ENCODE measurements around the gene UTP20. TPM values are rescaled to one million over a fixed set of nuclear protein-coding genes. Genes with fewer than 3 reads are reported as not detected.

UTP20 gene
- total RNA-seq, 6 donors from 2014 or later: 7.1 to 17.0 (median 11.4) TPM

DNA sequence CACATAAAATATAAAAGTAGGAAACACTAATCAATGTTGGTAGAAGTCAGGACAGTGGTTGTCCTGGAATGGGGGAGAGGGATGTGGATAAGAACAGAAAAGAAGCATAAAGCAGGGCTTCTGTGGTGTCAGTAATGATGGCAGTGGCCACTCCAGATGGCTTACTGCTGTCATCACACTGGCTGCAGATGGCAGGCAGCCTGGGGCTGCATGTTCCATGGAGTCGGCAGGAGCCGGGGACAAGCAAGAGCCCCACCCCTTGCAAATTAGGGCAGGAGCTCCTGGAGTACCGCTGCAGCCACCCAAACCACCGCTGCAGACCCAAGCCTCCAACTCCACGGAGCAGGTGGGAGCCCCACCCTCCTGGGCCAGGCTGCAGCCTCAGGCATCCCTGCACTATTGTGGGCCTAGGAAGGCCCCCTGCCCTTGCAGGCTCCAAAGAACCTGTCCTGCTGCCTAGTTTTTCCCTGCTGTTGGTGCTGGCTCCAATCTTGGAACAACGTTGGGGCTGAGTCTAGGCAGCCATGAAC, 41.0 kb upstream of the UTP20 start:
- no peak overlapping the region for H3K27ac ChIP-seq
- peaks cover 0 to 3% (median 0%) of the 10 kb centered on the region in 4 donors for H3K9me3 ChIP-seq
- H3K4me3 ChIP-seq: no peak overlapping the region
- no peaks in the 10 kb centered on the region for H3K27me3 ChIP-seq
- TF ChIP-seq EP300 (IDR thresholded peaks at IDR 0.05): no peak
- TF ChIP-seq, protein P1, sequence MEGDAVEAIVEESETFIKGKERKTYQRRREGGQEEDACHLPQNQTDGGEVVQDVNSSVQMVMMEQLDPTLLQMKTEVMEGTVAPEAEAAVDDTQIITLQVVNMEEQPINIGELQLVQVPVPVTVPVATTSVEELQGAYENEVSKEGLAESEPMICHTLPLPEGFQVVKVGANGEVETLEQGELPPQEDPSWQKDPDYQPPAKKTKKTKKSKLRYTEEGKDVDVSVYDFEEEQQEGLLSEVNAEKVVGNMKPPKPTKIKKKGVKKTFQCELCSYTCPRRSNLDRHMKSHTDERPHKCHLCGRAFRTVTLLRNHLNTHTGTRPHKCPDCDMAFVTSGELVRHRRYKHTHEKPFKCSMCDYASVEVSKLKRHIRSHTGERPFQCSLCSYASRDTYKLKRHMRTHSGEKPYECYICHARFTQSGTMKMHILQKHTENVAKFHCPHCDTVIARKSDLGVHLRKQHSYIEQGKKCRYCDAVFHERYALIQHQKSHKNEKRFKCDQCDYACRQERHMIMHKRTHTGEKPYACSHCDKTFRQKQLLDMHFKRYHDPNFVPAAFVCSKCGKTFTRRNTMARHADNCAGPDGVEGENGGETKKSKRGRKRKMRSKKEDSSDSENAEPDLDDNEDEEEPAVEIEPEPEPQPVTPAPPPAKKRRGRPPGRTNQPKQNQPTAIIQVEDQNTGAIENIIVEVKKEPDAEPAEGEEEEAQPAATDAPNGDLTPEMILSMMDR (IDR thresholded peaks at IDR 0.05): no peak
- no peaks in the 10 kb centered on the region for H3K36me3 ChIP-seq
- DNase-seq: peak in 1 of 2 donors; percentile 49
- 67 to 80% methylated on average over 2 to 5 of the region's 6 CpGs for WGBS, 2 donors
- no peaks in the 10 kb centered on the region for H3K4me1 ChIP-seq
- peak in 1 of 2 donors; percentile 53 for ATAC-seq (ENCODE audit: low FRiP score in 2 of 2)

DNA sequence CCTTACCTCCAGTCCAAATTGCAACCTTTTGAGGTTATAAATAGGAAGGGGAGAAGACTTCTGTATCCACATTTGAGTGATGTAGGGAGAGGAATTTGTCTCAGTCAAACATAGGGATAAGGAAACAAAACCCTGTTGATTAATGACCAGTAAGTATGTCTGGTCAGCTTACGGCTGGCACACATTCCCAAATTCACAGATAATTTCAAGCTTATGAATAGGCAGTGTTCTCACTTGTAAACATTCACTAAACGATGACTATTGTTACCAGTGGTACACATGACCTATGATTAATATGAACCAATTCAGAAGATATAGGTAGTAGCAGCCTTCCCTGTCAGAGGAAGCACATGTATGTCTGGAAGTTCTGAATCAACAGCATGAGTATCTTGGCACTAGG, 36.8 kb upstream of the UTP20 start:
- no peak for DNase-seq
- ATAC-seq (ENCODE audit: low FRiP score in 2 of 2): no peak
- Histone ChIP-seq H3K4me3 (no peak overlapping the region), H3K36me3 (no peaks in the 10 kb centered on the region), H3K9me3 (peaks cover 0 to 3% (median 0%) of the 10 kb centered on the region in 4 donors), H3K27me3 (no peaks in the 10 kb centered on the region), H3K4me1 (no peaks in the 10 kb centered on the region), H3K27ac (no peak overlapping the region)
- TF ChIP-seq, protein P1 (IDR thresholded peaks at IDR 0.05): no peak
- TF ChIP-seq POLR2A (IDR thresholded peaks at IDR 0.05): no peak
- no peak for TF ChIP-seq POLR2AphosphoS5 (IDR thresholded peaks at IDR 0.05)
- no peak for TF ChIP-seq EP300 (IDR thresholded peaks at IDR 0.05)
- 44 to 51% methylated on average over 2 of the region's 2 CpGs for WGBS, 2 donors

DNA sequence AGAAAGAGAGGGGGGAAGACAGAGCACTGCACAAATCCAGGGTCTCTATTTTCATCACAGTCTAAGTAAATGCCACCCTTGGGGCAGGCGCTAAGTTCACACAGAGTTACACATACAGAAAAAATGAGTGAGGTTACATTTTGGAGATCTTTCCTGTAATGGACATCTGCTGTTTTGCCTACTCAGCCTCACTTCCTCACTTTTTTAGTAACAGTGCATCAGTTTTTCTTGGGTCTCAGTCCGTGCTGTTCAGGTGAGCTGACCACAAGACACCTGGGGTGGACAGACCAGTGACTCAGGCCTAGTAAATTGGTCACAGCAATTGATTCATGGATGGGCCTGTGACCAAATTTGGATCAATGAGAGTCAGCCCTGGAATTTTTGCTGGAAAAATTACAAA, 36.3 kb upstream of the UTP20 start:
- Histone ChIP-seq H3K27me3 (no peaks in the 10 kb centered on the region), H3K27ac (no peak overlapping the region), H3K4me1 (no peaks in the 10 kb centered on the region), H3K9me3 (peaks cover 0 to 3% (median 0%) of the 10 kb centered on the region in 4 donors), H3K4me3 (no peak overlapping the region), H3K36me3 (no peaks in the 10 kb centered on the region)
- no peak for ATAC-seq (ENCODE audit: low FRiP score in 2 of 2)
- 83 to 91% methylated on average over 2 of the region's 2 CpGs for WGBS, 2 donors
- TF ChIP-seq POLR2AphosphoS5 (IDR thresholded peaks at IDR 0.05): no peak
- no peak for TF ChIP-seq POLR2A (IDR thresholded peaks at IDR 0.05)
- DNase-seq: no peak

DNA sequence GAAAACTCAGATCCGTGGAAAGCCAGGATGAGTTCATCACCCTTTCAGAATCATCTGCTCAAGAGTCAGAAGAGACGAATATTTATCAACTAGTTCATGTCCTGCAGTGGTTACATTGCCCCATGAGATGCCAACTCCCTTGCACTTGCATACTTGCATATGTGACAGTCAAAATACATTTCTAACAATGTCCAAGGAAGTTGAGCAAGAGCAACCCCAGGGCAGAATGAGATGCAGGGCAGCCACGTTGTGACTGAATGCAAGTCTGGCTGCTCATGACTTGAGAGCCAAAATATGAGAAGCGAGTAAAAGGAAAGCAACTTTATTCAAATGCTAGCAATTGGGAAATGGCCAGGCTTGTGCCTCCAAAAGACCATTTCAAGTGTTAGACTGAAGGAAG, 23.6 kb upstream of the UTP20 start:
- H3K27me3 ChIP-seq: no peaks in the 10 kb centered on the region
- H3K27ac ChIP-seq: no peak overlapping the region
- no peaks in the 10 kb centered on the region for H3K36me3 ChIP-seq
- no peak for ATAC-seq (ENCODE audit: low FRiP score in 2 of 2)
- no peaks in the 10 kb centered on the region for H3K9me3 ChIP-seq
- WGBS, 2 donors: 69 to 71% methylated on average over 4 of the region's 4 CpGs
- no peak for TF ChIP-seq EP300 (IDR thresholded peaks at IDR 0.05)
- TF ChIP-seq, protein P1 (IDR thresholded peaks at IDR 0.05): no peak
- no peak for TF ChIP-seq POLR2AphosphoS5 (IDR thresholded peaks at IDR 0.05)
- no peak for TF ChIP-seq POLR2A (IDR thresholded peaks at IDR 0.05)
- no peak for DNase-seq
- H3K4me1 ChIP-seq: no peaks in the 10 kb centered on the region
- H3K4me3 ChIP-seq: no peak overlapping the region

DNA sequence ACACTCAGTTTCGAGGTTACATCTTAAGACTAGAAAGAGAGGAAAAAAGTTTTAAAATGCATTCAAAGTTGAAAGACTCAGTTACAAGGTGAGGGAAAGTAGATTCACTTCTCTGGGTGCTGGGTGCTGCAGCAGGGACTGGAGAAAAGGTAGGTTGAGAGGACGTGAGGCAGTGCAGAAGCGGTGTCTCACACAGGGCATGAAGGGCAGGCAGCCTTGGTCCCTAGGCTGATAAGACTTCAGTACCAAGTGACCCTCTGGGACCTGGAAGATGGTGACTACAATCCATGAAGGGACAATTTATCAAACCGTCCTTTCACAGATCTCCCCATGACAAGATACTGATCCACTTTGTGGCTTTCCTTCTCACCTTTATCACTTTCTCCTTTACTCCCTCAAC, 22.5 kb upstream of the UTP20 start:
- H3K4me1 ChIP-seq: no peaks in the 10 kb centered on the region
- no peak overlapping the region for H3K27ac ChIP-seq
- ATAC-seq (ENCODE audit: low FRiP score in 2 of 2) (no peak), DNase-seq (no peak)
- H3K9me3 ChIP-seq: no peaks in the 10 kb centered on the region
- H3K4me3 ChIP-seq: no peak overlapping the region
- WGBS, 2 donors: 79 to 83% methylated on average over 4 of the region's 4 CpGs
- no peak for TF ChIP-seq POLR2AphosphoS5 (IDR thresholded peaks at IDR 0.05)
- no peak for TF ChIP-seq EP300 (IDR thresholded peaks at IDR 0.05)
- no peak for TF ChIP-seq POLR2A (IDR thresholded peaks at IDR 0.05)
- TF ChIP-seq, protein P1 (IDR thresholded peaks at IDR 0.05): no peak
- no peaks in the 10 kb centered on the region for H3K36me3 ChIP-seq
- no peaks in the 10 kb centered on the region for H3K27me3 ChIP-seq
